AG04449 (cell line): ENCODE data around the gene LCP1.

Experiments
- CTCF ChIA-PET: fragments of 350-600 bp; formaldehyde crosslinking; extraction: SDS; loops from one replicate; lab custom pipeline; 2021; ENCODE audit warnings: antibody characterized with exemption; lab: Yijun Ruan, JAX
- POLR2A ChIA-PET: fragments of 400-600, 350-600 bp; formaldehyde crosslinking; extraction: SDS; loops from one replicate; lab custom pipeline; 2020; ENCODE audit warnings: antibody characterized with exemption, inconsistent platforms; lab: Yijun Ruan, JAX
- DNase-seq: peaks from one replicate; pipeline ENCODE4 v3.0.0-alpha.2; 2010; ENCODE audit warnings: low read depth, low spot score
- H3K4me3 ChIP-seq: 2 replicates; pipeline ENCODE4 v1.5.1; 2011; ENCODE audit warnings: low read depth, mild to moderate bottlenecking, control low read depth, low read length
- TF ChIP-seq, protein P1 (sequence below): IDR thresholded peaks from one replicate; pipeline ENCODE4 v1.5.1; 2011; ENCODE audit warnings: mild to moderate bottlenecking, moderate library complexity, low read length, control low read depth, inconsistent platforms; ENCODE audit not compliant: insufficient read depth; ENCODE audit errors: missing control alignments

The LCP1 gene

GRCh38 chr13:46126056-46126455 lies 55.9 kb downstream of the LCP1 start:
- POLR2A ChIA-PET, result interaction anchor here (1.0 kb wide), 1 partner anchor 168 kb away, joined by 3 read pairs; no protein-coding TSS in a partner anchor
- CTCF ChIA-PET, result interaction anchor here (0.5 to 5.4 kb wide), 59 partner anchors 9 to 616 kb away, joined by 3 to 76 read pairs (median 4); no protein-coding TSS in a partner anchor
- no peak for DNase-seq
- no peak overlapping the region for H3K4me3 ChIP-seq
- TF ChIP-seq, protein P1, sequence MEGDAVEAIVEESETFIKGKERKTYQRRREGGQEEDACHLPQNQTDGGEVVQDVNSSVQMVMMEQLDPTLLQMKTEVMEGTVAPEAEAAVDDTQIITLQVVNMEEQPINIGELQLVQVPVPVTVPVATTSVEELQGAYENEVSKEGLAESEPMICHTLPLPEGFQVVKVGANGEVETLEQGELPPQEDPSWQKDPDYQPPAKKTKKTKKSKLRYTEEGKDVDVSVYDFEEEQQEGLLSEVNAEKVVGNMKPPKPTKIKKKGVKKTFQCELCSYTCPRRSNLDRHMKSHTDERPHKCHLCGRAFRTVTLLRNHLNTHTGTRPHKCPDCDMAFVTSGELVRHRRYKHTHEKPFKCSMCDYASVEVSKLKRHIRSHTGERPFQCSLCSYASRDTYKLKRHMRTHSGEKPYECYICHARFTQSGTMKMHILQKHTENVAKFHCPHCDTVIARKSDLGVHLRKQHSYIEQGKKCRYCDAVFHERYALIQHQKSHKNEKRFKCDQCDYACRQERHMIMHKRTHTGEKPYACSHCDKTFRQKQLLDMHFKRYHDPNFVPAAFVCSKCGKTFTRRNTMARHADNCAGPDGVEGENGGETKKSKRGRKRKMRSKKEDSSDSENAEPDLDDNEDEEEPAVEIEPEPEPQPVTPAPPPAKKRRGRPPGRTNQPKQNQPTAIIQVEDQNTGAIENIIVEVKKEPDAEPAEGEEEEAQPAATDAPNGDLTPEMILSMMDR, result no peak

DNA sequence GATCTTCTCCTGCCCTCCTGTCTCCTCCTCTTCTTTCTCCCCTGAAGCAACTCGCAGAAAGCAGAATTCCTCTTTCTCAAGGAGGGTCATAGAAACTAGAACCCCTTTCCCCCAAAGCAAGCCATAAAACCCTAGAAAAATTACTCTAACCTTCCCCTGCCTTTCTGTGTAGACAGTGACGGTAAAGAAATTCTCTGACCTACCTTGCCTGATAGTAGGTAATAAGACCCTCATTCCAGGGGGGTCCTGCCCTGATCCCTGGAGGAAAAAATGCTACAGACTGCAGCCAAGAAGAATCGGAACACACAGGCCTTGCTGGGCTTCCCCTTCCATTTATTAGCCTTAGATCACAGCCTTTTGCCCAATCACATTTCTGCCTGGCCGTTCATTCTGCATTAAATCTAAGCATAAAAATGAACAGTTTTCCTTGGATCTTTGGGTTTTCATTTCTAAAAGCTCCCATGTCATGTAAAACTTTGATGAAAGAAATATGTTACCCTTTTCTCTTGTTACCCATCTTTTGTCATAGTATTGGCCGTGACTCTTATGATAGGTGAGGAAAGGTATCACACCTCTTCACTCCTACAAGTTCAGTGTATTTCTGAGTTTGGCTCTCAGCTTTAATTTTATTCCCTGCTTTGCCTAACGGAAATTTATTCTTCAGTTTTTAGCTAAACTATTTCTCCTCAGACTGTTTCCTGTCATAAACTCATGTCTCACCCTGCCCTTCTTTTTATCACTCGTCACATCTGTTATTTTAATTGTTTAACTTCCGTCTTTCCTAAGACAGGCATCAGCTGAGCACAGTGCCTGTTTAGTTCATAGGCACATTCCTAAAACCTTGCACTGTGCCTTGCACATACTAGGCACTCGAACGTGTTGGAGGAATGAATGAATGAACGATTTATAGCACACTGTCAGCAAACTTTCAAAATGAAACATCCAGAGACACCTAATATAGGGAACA lies 56.7 kb downstream of the LCP1 start:
- TF ChIP-seq, protein P1, result no peak
- no peak overlapping the region for H3K4me3 ChIP-seq
- ChIA-PET POLR2A (interaction anchor here (1.0 kb wide), 1 partner anchor 169 kb away, joined by 3 read pairs; no protein-coding TSS in a partner anchor), CTCF (interaction anchor here (1.0 to 5.4 kb wide), 22 partner anchors 8 to 613 kb away, joined by 3 to 76 read pairs (median 8); no protein-coding TSS in a partner anchor)
- DNase-seq, result no peak

DNA sequence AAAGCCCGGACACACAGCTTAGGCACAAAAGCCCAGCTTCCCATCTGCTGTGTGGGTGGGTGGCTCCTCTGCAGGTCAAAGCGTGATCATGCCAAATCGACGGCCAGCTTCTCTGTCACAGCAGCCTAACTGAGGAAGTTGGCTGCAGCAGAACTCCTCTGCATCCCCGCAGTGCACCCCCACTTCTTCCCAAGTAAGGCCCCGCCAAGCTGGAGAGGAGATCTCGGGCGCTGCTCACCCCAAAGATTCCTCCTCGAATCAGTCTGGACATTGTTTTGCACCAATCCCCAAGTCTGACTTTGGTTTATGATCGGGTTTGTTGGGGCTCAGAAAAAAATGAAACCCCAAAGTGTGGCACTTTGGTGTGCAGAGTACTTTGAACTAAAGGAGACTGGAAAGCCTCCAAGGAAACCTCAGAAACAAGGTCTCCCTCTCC lies 57.4 kb downstream of the LCP1 start:
- H3K4me3 ChIP-seq, result no peak overlapping the region
- ChIA-PET POLR2A (no interaction called here), CTCF (interaction anchor here (1.3 to 4.9 kb wide), 6 partner anchors 7 to 323 kb away, joined by 4 to 76 read pairs (median 24); no protein-coding TSS in a partner anchor)
- TF ChIP-seq, protein P1, result no peak
- no peak for DNase-seq

- TF ChIP-seq, protein P1, result no peak
- no peak for DNase-seq
- ChIA-PET CTCF (interaction anchor here (0.9 to 1.1 kb wide), 2 partner anchors 15 to 314 kb away, joined by 4 read pairs; no protein-coding TSS in a partner anchor), POLR2A (no interaction called here)
- H3K4me3 ChIP-seq, result no peak overlapping the region
These were observed 59.7 kb downstream of the LCP1 start for GRCh38 chr13:46122304-46122703.

DNA sequence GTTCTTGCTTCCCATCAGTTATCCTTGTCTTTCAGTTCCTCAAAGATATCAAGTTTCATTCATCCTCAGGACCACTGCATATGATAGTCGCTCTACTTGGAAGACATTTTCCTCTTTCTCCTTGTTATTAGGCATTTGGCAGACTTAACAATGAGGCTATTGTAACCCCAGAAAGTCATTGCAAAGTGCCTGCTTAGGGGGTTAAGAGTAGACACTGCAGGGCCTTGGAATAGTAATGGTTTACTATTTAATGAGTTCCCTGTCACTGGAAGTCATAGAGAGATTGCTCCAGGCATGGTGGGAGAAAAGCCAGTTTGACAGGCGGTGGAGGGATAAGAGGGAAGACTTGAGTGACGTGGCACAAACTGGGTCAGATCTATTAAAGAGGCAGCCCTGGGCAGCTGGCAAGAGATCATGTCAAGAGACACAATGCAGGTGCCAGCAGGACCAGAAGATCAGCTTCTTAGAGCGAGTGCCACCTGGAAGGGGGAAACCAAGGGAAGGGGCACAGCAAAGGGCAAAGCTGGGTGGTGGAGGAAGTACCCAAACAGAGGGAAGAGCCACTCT lies 60.3 kb downstream of the LCP1 start:
- no peak for DNase-seq
- ChIA-PET POLR2A (no interaction called here), CTCF (interaction anchor here (1.1 kb wide), 1 partner anchor 14 kb away, joined by 4 read pairs; no protein-coding TSS in a partner anchor)
- TF ChIP-seq, protein P1, result no peak
- no peak overlapping the region for H3K4me3 ChIP-seq
